Amniotic stem cell (primary cell): ENCODE results near the gene GPATCH2.
A peak's percentile ranks its signal among the peaks of the same experiment; 100 is the strongest.

Experiments
- DNase-seq: peaks from one replicate; lab custom pipeline; 2025; lab: John Stamatoyannopoulos, UW

GPATCH2 gene

GRCh38 chr1:217577336-217577735 is 53.6 kb downstream of the GPATCH2 start:
- no peak for DNase-seq

- DNase-seq, result no peak
These were observed 56.5 kb downstream of the GPATCH2 start for GRCh38 chr1:217574265-217574949.

GRCh38 chr1:217569021-217569420 is 61.9 kb downstream of the GPATCH2 start:
- DNase-seq, result no peak

GRCh38 chr1:217568200-217568599 is 62.7 kb downstream of the GPATCH2 start:
- DNase-seq, result no peak

GRCh38 chr1:217564833-217565232 is 66.1 kb downstream of the GPATCH2 start:
- no peak for DNase-seq

GRCh38 chr1:217564207-217564606 is 66.7 kb downstream of the GPATCH2 start:
- no peak for DNase-seq

GRCh38 chr1:217563179-217563578 is 67.7 kb downstream of the GPATCH2 start:
- DNase-seq, result no peak

GRCh38 chr1:217562229-217562878 is 68.5 kb downstream of the GPATCH2 start:
- no peak for DNase-seq

- DNase-seq, result no peak
These were observed 69.4 kb downstream of the GPATCH2 start for GRCh38 chr1:217561446-217561845.

- no peak for DNase-seq
These were observed 76.0 kb downstream of the GPATCH2 start for GRCh38 chr1:217554849-217555248.

GRCh38 chr1:217553949-217554509 is 76.9 kb downstream of the GPATCH2 start:
- no peak for DNase-seq

- no peak for DNase-seq
These were observed 78.4 kb downstream of the GPATCH2 start for GRCh38 chr1:217552339-217552951.

GRCh38 chr1:217542837-217543236 is 88.1 kb downstream of the GPATCH2 start:
- no peak for DNase-seq

GRCh38 chr1:217542136-217542777 is 88.6 kb downstream of the GPATCH2 start:
- no peak for DNase-seq

- DNase-seq, result no peak
These were observed 90.6 kb downstream of the GPATCH2 start for GRCh38 chr1:217540321-217540720.

GRCh38 chr1:217539510-217539909 is 91.4 kb downstream of the GPATCH2 start:
- DNase-seq, result no peak

GRCh38 chr1:217535601-217536377 is 95.1 kb downstream of the GPATCH2 start:
- DNase-seq, result no peak

GRCh38 chr1:217534566-217534965 is 96.3 kb downstream of the GPATCH2 start:
- DNase-seq, result no peak

GRCh38 chr1:217528271-217528670 is 102.6 kb downstream of the GPATCH2 start:
- peak; percentile 2 for DNase-seq

GRCh38 chr1:217527151-217527550 is 103.7 kb downstream of the GPATCH2 start:
- no peak for DNase-seq

GRCh38 chr1:217526636-217527035 is 104.3 kb downstream of the GPATCH2 start:
- no peak for DNase-seq
